NCI-H2171 treated with DMSO at 0.1 percent for 48 hours (cell line): ENCODE results near the gene ZFYVE28.

Experiments used
- DNase-seq: peaks from one replicate; lab custom pipeline; 2025; lab: John Stamatoyannopoulos, UW

Gene ZFYVE28

GRCh38 chr4:2428496-2429213 lies 10.2 kb upstream of the ZFYVE28 start:
- no peak for DNase-seq

- no peak for DNase-seq
Measured at GRCh38 chr4:2427383-2428334, 9.2 kb upstream of the ZFYVE28 start.

DNA sequence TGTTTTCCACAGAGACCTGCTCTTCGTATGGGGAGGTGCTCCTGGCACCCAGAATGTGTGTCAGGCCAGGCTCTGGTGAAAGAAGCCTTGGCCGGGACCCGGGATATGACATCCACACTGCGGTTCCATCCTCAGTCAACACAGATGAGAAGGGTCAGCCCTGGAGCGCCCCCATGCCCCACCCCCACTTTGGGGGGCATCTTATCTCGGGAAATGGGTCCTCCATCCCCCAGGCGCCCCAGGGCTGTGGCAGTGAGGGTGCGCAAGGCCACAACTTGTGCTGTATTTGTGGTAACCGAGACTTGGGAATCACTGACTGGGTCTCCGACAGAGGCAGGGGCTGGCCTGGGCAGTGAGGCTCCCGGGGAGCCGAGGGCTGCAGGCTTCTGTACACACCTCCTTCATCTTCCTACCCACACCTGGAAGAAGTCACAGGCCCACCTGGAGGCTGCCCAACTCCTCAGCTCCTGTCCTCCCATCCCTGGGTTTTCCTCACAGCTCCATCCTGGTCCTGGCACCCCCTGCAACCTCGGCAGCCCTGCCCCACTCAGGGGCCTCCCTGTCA lies 8.3 kb upstream of the ZFYVE28 start:
- no peak for DNase-seq

GRCh38 chr4:2426069-2426397 lies 7.6 kb upstream of the ZFYVE28 start:
- DNase-seq: no peak

DNA sequence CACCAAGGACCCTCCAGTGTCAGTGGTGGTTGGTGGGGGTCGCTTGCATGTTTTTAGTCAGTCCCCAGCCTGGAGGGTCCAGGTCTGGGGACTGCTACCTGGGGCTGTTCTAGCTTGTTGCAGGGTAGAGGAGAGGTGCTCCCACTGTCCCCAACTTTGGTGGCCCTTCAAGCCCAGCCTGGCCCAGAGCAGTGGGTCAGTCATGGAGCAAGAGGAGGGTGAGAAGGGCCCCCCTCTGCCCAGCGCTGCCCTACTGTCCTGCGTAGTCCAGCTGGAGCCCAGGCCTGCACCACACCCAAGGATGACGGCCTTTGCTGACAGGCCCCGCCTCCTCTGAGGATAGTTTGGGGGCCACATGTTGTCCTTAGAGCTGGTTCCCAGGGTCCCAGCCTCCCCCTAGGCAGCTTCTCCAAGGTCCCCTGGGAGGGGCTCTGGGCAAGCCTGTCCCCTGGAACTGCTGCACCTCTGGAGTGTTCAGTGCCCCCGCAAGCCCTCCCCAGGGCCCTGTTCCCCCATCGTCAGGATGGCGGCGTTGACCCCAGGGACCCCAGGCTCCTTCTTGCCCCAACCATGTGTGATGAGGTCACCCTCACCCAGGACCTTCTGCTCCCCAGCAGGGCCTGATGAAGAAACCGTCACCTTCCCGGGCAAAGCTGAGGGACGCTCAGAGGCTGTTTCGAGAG lies 7.1 kb upstream of the ZFYVE28 start:
- DNase-seq: no peak

GRCh38 chr4:2424581-2424980 lies 6.1 kb upstream of the ZFYVE28 start:
- no peak for DNase-seq

DNA sequence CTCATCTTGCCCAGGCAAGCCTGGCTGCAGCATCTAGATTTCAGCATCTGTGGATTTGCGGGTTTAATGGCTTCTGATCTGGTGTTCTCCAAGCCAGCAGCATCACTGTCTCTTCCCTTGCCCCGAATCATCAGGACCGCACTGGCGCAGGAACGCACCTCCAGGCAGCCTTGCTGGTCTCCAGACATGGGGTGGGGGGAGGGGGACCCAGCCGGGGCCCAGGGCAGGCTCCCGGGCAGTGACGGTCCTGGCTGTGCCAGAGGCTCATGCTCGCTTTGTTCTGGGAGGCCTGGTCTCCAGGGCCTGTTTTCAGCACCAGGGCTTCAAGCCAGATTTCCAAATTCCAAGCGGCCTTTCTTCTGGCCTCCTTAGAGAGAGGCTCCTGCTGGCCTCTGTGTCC lies 5.2 kb upstream of the ZFYVE28 start:
- no peak for DNase-seq

DNA sequence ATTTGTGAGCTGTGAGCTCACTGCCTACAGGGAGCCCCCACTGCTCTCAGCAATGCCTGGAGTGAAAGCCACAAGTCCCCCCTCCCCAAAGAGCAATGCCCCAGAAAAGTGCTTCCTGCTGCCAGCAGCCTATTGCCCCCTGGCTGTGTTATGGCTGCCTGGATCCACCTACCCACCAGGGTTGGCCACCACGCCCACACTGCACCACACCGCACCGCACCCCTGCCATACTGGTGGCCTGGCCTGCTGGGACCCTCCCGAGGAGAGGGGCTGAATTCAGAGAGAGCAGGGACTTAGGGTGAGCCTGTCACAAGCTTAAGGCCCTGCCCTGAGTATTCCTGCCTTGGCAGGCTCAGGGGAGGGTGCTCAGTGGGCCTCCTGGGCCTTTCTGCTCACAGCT lies 4.6 kb upstream of the ZFYVE28 start:
- no peak for DNase-seq

GRCh38 chr4:2421928-2422327 lies 3.5 kb upstream of the ZFYVE28 start:
- DNase-seq: no peak

- no peak for DNase-seq
Measured at GRCh38 chr4:2419814-2420213, 1.4 kb upstream of the ZFYVE28 start.

DNA sequence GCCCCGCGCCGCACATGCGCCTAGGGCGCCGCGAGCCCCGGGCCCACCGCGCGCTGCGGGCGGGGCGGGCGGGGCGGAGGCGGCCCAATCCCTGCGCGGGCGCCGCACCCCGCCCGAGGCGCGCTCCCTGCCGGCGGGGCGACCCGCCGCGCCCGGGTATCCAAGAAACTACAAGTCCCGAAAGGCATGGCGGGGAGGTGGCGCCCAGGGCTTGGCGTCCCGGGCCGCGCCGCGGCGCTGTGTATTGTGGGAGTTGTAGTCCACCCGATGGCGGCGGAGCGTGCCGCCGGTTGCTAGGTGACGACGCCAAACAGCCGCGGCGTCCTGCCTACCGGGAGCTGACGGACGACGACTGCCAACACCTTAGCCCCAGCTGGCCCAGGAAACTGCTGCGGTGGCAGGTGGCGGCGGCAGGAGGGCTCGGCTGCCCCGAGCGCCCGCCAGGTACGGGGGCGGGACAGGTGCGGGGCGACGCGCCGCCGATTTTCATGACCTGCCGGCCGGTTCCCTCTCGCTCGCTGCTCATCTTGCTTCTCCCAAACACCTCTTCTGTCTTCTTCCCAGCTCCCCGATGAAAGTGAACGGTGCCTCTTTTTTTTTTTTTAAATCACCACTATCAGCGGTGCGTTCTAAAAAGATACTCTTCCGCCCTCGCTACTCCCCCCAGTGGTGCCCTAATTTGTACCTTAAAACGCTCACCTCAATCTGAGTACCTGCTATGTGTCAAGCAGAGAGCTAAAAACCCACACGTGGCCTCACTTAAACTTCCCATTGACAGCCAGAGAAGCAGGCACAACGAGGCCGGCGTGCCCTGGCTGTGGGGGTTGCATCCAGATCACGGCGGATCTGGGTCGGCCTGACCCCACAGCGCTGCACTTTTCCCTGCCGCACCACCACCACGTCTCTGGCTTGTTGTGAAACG lies 466 bp upstream of the ZFYVE28 start, which contains the start of gene CFAP99:
Gene CFAP99 (plus strand): TSS at position 306 of the 922 bp plus-strand sequence.
- peak; percentile 87 for DNase-seq

DNA sequence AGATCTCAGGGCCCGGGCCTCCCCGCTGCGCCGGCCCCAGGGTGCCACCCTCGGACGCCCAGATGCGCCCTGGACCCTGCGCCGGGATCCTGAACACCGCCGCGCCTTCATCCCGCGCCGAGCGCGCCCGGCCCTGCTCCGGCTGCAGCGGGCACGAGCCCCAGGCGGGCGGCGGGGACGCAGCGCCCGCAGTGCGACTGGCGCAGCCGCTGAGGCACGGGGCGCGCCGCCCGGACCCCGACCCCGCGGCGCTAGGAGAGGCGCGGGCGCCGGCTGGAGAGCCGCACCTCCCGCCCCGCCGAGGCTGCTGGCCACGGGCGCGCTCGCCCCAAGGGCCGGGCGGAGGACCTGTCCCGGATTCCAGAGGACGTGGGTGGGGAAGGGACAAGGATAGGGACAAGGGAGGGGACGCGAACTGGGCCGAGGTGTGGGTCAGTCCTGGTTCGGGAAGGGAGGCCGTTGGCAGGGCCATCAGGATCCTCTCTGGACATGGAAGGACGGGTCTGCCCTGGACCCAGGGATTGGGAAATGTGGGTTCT lies 1.1 kb downstream of the ZFYVE28 start:
- DNase-seq: no peak

- no peak for DNase-seq
Measured at GRCh38 chr4:2416564-2417225, 1.8 kb downstream of the ZFYVE28 start.

GRCh38 chr4:2415881-2416563 lies 2.4 kb downstream of the ZFYVE28 start:
- no peak for DNase-seq

- no peak for DNase-seq
Measured at GRCh38 chr4:2415213-2415612, 3.2 kb downstream of the ZFYVE28 start.

- no peak for DNase-seq
Measured at GRCh38 chr4:2413821-2414610, 4.4 kb downstream of the ZFYVE28 start.

DNA sequence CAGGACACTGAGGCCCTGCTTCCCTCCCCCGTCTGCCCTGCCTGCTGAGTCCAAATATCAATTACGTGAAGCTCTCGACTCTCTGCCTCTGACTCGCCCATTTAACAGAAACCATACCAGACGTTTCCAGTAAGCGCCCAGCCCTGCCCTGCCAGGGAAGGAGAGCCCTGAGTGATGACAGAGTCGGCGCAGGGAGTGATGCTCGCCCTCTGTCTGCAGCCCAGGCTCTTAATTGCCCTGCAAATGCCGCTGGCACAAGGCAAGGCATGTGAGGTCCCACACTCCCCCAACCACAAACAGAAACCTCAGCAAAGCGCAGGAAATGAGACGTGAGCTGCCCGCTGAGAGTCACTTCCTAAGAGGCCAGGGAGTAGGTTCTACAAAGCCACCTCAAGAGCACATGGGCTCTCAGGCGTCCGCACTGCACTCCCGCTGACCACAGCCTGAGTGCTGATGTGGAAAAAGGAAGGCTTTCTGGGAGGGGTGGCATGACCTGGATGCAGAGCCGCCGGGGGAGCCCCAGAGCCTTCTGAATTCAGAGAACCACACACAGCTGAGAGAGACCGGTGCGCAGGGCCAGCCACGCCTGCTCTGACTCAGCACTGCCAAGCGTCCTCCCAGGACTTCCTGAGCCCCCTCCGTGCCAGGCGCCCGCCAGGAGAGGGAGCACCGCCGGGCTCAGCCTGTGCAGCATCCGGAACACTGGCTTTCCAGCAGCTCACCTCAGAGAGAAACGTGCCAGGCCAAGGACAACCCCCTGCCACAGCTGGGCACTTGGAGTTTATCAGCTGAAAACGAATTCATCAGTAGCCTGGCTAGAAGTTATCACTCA lies 5.3 kb downstream of the ZFYVE28 start:
- DNase-seq: peak; percentile 46

DNA sequence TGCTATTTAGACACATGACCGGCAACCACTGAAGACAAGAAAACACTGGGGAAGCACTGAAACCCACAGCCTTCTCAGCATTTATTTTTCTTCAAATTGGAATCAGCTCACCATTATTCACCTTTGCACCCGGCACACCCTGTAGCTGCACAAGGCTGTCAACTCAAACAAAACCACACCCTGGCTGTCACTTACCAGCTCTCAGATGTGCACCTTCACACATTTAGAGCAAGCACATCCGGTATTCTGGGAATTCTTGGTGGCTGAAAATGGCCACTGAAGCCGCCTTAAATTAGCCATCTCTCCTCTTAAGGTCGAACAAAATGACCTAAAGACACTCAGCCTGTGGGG lies 5.9 kb downstream of the ZFYVE28 start:
- DNase-seq: no peak
